HEK293T (cell line): ENCODE measurements around the gene TMEM91.

Experiments used
- BHLHE40 ChIP-seq: fragments of 450-650 bp; IDR thresholded peaks from 2 replicates; pipeline ENCODE4 v1.6.1; 2016; ENCODE audit warnings: mild to moderate bottlenecking, moderate library complexity, borderline replicate concordance
- FOXA1 ChIP-seq: fragments of 450-650 bp; IDR thresholded peaks from 2 replicates; pipeline ENCODE4 v1.6.1; 2016; ENCODE audit warnings: mild to moderate bottlenecking
- FOXK2 ChIP-seq: fragments of 450-650 bp; IDR thresholded peaks from 2 replicates; pipeline ENCODE4 v1.6.1; 2016; ENCODE audit warnings: mild to moderate bottlenecking
- FOXM1 ChIP-seq: fragments of 450-650 bp; IDR thresholded peaks from 2 replicates; pipeline ENCODE4 v1.6.1; 2017; ENCODE audit warnings: mild to moderate bottlenecking, borderline replicate concordance
- SP1 ChIP-seq: fragments of 450-650 bp; IDR thresholded peaks from 2 replicates; pipeline ENCODE4 v1.6.1; 2017
- SUZ12 ChIP-seq: fragments of 450-650 bp; IDR thresholded peaks from 2 replicates; pipeline ENCODE4 v1.6.1; 2016; ENCODE audit warnings: mild to moderate bottlenecking
- ZNF384 ChIP-seq: fragments of 450-650 bp; IDR thresholded peaks from 2 replicates; pipeline ENCODE4 v1.6.1; 2016

DNA sequence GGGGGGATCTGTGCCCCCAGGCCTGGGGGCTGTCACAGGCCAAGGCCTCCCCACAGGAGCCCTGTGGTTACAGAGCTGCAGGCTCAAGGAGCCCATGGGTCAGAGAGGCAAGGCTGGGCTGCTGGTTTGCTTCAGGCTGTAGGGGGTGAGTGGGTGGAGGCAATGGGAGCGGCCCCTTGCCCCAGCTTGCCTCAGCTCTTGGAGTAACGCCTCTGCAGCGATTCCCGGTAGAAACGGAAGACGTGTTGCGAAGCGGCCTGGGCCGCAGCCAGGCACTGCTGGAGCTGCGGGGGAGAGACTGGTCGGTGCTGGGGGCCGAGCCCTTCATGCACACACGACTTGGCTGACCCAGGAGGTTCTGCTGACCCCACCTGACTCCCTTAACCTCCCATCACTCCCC lies 10.1 kb downstream of the TMEM91 start:
- TF ChIP-seq BHLHE40 (no peak), SP1 (no peak), FOXA1 (no peak), ZNF384 (no peak), SUZ12 (no peak), FOXM1 (no peak), FOXK2 (no peak)
